Ureter (tissue), 1 donor: ENCODE measurements around the gene CSE1L. TPM values are rescaled to one million over a fixed set of nuclear protein-coding genes. Genes with fewer than 3 reads are reported as not detected.
"Not testable (repeated sequence)": the region's sequence is repeated elsewhere in the genome, so short reads cannot be mapped to it uniquely, and the experiment has no call there.

Experiments used
- DNase-seq: peaks from one replicate; pipeline ENCODE4 v3.0.0-alpha.2; 2020; ENCODE audit warnings: low spot score
- total RNA-seq: library from RNA; stranded (reverse); gene quantifications from one replicate; pipeline ENCODE4 v1.2.4, GENCODE V29; 2023
- donor health status: DM: yes; HTN: yes; CAD: no.

Gene CSE1L
- total RNA-seq, 1 donor from 2014 or later, result 62.3 TPM

GRCh38 chr20:49132995-49133478, 86.9 kb downstream of the CSE1L start:
- DNase-seq, result no peak

GRCh38 chr20:49133571-49133970, 87.5 kb downstream of the CSE1L start:
- no peak for DNase-seq

DNA sequence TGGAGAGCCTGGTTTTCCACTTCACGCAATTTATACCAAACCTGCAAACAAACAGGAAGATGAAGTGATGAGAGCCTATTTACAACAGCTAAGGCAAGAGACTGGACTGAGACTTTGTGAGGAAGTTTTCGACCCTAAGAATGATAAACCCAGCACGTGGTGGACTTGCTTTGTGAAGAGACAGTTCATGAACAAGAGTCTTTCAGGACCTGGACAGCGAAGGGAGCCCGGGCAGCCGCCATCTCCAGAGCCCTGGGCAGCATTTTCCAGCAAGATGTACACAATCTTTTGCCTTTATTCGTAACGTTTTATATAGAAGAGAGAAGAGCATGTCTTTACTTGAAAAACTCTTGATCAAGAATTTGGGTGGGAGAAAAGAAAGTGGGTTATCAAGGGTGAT, 88.7 kb downstream of the CSE1L start:
- not testable (repeated sequence) for DNase-seq

DNA sequence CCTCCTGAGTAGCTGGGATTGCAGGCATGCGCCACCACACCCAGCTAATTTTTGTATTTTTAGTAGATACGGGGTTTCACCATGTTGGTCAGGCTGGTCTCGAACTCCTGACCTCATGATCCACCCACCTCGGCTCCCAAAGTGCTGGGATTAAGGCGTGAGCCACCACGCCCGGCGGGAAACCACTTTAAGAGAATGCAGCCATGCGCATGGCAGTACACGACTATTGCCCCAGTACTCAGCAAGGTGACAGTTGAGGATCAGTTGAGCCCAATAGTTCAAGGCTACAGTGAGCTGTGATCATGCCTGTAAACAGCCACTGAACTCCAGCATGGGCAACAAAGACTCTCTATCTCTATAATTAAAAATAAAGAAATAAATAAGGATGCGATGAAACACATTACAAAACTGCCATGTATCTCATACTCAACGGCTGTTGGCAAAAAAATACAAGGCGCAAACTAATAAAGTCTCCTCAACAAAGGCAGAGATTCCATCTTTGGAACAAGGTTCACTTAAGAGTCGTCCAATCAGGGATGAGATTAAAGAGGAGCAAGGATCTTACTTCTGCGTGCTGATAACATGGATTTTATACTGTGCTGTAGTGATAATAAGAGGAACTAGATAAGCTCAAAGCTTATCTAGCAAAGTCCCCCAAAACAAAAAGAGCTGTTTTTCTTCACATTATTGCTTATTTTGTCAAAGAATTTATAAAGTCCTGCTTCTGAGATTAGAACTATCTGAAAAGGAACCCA, 90.9 kb downstream of the CSE1L start:
- no peak for DNase-seq

DNA sequence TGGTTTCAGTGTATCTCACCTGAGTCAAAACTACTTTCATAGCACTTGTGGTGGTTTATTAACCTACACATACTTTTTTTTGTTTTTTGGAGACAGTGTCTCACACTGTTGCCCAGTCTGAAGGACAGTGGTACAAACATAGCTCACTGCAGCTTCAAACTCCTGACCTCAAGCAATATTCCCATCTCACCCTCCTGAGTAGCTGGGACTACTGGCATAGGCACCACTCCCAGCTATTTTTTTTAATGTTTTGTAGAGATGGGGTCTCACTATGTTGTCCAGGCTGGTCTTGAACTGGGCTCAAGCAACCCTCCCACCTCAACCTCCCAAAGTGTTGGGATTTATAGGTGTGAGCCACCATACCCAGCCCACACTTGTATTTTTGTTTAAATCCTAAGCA, 92.3 kb downstream of the CSE1L start:
- no peak for DNase-seq

- no peak for DNase-seq
Measured at GRCh38 chr20:49140411-49140810, 94.3 kb downstream of the CSE1L start.

GRCh38 chr20:49140834-49141233, 94.7 kb downstream of the CSE1L start:
- DNase-seq, result no peak

Other genes with a start within 250 kb of the CSE1L start
- 19.9 TPM for gene PREX1, start 218.3 kb upstream of the CSE1L start, total RNA-seq
- gene ARFGEF2, start 124.6 kb upstream of the CSE1L start, total RNA-seq, result 52.1 TPM
- 88.1 TPM for gene STAU1, start 142.0 kb downstream of the CSE1L start, total RNA-seq
- 33.2 TPM for gene DDX27, start 173.1 kb downstream of the CSE1L start, total RNA-seq
- 46.2 TPM for gene ZNFX1, start 231.7 kb downstream of the CSE1L start, total RNA-seq